Midbrain (tissue), 1 donor: Measurements from ENCODE around the gene HOXA6.

Experiments used
- DNase-seq: peaks from one replicate; lab custom pipeline; 2025; lab: John Stamatoyannopoulos, UW

HOXA6 gene

DNA sequence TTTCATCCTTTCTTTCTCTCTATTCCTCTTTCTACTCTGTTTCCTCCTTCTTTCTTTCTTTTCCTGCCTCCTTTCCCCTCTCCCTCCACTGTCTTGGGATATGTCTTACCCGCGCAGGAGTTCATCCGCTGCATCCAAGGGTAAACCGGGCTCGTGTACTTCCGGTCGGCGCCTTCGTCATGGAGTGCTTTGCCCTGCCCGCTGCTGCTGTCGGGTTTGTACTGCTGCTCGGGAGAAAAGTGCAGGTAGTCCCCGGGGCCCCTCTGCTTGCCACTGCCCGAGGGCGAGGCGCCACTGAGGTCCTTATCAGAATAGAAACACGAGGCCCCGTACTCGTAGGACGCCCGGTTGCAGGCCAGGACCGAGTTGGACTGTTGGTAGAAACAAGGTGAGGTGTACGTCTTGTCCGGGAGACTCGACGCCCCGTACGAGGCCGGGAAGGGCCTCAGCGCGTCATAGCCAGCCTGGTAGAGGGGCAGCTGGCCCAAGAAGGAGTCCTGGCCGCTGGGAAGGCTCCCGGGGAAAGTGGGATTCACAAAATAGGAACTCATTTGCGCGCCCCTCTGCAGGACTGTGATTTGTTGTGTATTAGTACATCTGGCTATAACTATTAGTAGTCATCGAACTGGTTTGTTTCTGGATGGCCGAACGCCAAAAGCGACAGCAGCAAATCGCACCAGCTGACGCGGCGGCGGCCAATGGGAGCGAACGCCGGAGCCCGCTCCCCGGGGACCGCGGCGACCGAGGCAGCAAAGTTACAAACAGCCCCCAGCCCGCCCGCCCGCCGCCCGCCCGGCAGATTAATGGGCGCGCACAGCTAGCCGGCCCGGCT, at the start of gene HOXA6:
Gene HOXA6 (minus strand): TSS at position 576 of the 832 bp plus-strand sequence. CDS start 25 bp downstream, at position 551.
- no peak for DNase-seq

DNA sequence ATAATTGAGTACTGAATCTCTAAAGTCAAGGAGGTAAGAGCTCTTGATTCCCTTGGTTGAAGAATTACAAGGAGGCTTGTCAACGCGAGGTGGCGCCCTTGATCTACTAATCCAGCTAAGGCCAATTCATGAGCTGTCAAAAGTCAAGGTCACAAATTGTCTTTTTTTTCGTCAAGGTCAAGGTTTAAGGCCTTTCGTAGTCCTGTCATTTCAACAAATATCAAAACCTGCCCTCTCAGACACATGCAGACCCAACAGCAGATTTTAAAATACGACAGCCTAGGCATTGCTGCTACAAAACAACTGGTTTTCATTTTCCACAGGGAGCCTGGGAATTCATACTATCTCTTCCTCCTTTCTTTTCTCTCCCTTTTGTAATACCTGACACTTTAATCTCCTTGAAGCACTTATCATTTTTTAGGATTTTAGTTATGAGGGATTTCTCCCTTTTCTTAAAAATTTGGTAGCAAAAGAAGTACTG, 48.8 kb upstream of the HOXA6 start:
- peak; percentile 81 for DNase-seq

DNA sequence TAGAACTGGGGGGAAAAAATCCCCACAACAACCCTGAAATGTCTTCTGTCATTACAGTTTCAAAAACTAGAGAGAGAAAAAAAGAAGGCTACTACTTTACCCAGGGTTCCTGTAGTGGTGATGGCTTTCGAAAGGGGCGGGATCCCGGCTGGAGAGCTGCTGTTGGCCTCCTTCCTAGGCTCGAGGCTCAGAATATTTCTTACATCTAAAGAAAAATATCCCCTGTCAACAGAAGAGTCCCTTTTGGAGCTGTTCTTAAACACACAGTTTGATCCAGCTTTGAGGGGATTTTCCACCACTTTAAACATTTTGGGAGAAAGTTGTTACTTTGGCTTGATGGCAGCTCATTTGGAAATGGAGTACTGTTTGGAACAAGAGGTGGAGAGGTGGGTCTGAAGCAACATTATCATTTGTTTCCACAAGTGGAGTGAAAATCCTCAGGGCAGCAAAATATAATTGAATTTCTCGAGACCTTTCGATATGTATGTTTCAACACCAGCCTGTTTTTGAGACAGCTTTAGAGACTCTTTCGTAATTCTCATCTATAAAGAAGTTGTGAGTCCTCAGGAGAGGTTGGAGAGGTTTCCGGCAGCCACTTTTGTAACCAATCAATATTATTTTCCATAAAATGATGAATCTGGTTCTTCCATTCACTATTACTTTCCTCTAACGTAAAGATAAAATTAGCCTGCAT, 47.3 kb upstream of the HOXA6 start:
- DNase-seq, result no peak

DNA sequence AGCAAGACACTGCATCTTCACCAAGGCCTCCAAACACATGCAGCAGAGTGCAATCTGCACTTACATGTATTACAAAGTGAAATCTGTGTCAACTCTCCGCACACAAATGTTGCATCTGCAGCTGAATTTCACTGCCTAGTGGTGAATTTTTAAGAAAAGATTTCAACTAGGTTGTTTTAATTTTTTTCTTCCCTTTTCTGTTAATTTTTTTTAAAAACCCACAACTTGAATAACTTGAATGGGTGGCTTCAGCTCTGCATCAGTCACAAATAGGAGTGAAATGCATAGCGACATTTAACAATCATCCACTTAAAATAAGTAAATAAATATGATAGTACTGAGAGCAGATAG, 46.4 kb upstream of the HOXA6 start:
- no peak for DNase-seq

DNA sequence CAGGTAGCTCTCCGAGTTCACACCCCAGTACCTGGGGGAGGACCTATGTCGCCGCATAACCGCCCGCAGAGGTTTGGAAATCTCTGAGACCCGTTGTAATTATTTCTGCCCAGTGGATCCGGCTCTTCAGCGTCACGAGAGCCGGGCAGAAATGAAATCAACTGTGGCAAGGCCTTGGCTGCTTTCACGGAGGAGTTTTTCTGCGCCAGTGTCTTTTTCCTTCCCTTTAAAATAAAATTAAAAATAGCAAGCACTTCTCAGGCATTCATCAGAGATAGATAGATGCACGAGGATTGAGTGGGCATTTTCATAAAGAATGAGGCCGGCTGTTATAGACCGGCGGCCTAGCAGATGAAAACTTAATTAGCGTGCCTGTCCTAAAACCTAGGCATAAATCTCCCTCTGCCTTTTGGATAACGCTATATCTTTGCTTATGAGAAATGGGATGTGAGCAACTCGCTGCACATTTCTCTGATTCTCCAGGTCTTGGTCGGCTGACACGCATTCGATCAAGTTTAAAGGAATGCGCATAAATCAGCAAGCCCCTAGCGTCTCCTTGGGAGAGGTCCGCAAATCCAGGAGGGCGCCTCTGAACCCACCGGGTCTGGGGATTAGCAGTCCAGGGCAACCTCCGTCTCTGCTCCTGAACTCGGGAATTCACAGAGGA, 45.9 kb upstream of the HOXA6 start:
- no peak for DNase-seq

DNA sequence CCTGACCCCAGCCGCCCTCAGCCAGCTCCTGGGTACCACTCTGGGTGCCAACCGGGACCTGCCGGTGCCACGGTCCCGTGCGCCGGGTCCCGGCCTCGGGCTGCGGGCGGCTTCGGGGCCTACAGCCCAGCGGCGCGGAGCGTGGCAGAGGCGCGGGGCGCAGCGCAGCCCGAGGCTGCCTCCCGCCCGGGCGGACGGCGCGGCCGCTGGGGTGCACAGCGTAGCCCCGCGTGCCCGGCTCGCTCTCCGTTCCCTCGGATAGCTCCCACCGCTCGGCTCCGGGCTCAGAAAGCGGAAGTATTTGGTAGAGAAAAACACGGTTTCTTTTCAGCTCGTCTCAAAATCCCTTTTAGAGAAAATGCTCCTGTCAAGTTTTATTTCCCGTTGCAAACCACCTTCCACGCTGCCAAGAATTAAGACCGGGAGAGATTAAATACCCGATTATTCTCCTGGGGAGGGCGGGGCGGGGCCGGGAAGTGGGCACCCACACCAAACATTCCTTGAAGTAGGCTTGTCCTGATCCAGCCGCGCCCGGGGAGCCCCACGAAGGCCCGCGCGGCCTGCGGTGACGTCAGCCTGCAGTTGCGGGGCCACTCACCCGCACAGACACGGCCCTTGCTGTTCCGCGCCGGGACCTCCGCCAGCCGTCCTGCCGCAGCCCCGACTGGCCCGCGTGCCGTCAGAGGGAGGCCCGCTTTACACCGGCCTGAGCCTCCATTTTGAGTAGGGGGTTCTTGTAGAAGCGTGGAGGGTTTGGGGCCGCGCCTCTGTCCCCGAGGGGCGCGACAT, 45.2 kb upstream of the HOXA6 start:
- DNase-seq, result no peak

DNA sequence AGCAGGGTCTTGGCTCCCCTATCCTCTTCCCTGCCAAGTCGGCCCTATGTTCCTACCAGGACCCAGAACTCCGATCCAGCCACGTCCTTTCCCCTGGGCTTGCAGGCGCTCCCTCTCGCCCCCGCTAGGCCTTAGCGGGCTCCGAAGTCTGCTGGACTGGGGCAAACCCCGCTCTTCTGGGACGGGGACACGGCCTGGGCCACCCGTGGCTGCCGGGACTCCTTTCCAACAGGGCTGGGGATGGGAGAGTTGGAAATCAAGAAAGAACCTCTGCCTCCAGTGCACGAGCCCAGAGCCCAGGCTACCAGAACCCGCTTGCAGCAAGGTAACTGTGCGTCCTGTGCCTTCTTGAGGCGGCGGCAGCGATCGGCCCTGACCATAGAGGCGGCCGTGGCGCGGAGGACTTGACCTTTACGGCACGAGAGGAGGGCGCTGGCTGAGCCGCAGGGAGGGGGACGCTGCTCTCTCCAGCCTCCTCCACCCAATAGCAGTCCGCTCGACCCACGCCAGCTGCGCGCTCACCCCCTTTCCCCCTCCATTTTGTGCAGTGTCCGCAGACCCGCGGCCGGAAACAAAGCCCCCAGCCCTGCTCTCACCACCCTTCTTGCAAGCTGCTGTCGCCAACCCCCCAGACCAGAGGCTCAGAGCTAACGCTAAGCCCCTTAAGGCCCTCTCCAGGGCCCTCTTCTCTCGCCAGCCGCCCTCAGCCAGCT, 44.4 kb upstream of the HOXA6 start:
- DNase-seq, result no peak

DNA sequence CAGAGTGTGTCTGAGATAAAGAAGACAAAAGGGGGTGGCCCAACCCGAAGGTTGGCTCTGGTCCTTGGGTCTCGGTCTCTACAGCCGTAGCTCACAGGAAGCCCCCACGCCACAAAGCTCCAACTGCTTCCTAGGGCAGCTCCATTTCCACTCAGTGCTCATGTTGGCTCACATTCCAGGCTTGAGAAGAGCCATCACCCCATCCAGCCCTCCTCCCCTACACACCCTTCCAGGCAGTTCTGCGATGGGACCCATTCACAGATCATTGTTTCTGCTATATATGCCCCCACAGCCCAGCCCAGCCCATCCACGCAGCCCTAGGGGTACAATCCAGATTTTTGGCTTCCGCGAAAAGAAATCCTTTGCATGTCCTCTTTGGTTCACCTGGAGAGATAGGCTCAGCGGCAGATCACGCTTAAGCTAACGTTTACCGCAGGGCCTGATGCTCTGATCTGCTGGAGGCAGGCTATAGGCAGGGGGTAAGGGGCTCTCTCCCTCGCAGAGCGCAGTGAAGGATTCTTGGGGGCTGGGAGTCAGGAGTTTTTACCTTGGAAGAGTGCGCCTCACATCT, 43.7 kb upstream of the HOXA6 start:
- no peak for DNase-seq

DNA sequence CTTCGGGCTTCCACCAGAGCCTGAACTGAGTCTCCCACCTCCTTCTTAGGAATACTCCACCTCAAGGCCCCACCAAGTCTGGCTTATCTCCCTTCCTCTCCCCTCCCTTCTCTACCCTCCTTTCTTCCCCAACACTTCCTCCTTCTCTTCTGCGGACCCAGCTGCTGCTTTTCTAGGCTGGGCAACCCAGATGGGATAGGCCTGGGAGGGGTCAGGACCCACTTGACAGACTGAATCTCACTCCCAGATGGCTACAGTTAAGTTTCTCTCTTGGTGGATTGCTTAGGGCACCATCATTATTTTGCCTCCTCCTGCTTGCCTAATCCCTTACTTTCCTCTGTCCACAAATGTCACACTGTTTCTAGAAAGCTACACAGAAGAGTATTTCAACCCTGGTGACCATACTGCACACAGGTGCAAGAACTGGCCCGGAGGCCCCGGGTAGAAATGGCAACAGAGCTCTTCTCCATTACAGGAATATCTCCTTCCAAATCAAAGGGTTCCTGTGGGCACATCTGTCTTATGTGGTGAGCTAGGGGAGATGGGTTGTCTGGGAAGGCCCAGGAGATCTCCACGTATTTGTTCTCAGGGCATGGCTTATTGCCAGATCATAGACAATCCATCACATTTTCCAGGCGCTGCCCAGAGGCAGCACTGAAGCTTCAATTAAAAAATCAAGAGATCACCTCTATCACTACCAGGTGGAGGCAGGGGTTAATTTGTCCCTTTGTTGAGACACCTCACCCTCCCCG, 42.6 kb upstream of the HOXA6 start:
- no peak for DNase-seq

DNA sequence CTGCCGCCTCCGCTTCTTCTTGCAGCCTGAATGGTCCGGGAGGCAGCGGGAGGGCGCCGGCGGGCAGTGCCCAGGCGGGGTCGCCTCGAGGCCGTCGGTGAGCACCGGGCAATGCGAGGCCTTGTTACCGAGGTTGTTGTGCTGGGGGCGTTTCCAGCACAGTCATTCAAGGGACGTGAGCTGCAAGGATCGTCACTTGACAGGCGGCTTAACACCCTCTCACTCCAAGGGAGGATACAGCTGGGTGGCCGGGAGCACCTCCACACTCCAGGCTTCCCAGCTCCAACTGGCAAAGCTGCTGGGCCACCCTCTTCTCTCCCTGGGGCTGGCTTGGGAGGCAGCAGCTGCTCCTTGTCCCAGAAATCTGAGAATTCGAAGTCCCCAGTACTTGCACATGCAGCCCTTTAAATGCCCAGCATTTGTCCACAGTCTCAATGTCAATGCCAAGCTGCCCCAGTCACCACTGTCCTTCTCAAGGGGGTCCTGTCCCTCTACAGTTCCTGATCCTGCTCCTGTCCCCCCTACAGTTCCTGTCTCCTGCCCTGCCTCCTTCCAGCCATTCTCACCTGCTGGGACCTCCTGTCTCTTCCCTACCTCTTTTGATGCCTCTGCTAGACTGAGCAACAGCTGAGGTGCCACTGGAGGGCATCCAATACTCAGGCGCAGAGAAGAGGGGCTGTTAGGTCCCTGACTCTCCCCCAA, 41.9 kb upstream of the HOXA6 start:
- DNase-seq, result no peak

DNA sequence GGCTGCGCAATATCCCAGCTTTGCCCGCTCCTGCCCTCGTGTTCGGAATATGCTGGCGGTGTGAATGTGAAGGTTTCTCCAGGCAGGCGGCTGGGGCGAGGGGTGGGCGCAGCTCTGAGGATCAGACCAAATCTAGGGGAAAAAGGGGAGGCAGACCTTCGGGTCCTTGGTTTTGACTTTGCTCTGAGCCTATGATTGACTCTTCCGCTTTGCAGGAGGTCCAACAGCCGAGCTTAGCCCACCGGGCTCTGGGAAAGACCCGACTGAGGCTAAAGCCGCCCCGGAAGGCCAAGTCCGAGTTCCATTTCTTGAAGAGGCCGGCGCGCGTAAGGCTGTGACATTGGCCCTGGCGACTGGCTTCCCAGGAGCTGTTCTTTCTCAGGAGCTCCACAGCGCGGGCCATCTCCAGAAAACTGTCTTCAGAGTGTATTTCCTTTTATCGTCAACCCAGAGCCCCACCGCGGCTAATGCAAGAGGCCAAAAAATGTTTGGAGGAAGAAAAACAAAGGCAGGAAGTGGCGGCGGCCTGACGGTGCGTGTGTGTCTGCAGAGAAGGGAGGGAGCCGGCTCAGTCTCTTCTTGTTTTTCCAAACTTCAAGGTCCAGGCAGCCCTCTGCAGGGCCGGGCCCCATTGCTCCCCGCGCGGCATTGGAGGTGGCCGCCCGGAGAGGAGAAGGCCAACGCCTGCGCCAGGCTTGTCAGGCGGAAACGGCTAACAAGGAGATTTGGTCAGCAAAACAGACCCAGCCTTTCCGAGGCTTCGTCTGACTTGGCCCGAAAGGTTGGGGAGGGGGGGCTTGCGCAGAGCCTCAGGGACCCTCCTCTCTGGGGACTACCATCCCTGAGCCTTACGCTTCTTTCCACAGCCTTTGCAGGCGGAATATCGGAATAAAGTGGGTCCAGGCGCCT, 41.1 kb upstream of the HOXA6 start:
- DNase-seq, result no peak

DNA sequence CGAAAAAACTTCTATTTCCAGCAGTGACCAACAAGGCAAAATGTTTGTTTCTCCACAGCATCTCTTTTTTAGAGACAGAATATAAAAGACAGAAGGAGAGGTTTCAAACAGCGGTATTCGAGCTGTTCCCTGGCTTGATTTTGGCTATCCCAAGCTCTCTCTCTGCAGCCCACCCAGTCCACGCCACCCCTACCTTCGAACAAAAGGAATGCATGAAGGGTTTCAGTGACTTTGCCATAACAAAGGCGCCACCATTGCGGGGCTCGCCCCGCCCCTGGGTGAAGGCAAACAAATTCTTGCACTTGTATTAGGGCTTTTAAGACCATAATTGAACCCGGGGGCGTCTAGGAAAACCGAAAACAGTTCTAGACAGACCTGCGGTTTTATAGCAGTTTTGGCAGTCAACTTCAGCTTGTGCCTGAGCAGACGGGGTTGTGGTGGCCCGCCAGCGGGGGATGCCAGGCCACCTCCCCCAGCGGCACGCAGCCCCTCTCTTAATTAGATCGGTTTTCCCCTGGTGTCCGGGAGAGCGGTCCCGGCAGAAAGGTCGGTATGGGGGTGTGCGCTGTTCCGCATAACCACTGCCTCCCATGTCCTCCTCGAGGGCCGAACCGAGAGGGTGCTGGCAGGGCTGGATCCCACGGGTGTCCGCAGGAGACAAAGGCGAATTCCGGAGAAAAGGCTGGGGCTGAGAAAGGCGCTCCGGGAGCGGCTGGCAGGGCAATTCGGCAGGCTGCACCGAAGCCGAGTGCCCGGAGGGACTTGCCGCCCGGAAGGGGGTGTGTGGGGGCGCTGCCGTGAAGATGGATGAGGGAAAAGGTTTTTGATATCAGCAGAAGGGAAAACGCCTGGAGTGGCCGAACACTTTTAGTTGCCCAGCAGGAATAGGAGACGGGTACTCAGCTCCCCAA, 40.2 kb upstream of the HOXA6 start:
- no peak for DNase-seq

DNA sequence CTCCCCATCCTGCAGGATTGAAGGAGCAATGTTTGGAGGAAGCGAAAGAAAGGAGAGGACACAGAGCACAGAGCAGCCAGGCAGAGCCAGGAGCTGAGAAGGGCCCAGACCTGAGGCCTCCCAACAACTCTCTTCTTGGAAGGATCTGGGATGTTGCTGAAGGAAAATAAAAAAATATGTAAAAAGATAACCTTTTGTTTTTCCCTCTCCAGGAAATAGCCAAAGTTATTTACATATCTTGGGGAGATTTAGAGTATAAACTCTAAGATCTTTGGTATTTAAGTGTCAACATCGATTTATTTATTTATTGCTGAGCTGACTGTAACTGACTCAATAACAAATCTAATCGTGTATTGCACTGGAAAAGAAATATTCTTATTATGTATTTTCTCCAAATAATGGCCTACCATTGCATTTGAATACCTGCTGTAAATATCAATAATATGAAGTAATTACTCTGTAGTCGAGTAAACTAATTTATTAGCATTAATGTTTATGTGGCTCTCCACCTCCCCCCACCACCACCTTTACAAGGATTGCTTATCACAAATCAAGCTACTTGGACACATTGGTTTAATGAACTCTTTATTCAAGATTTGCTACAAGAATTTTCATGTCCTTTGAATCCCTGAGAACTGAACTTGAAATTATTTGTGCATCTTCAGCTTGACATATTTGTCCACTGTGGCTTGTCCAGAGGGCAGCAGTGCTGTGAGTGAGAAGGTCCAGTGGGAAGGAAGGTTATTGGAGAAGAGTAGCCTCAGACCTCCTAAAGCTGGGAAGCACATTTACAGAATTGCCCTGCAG, 39.3 kb upstream of the HOXA6 start:
- DNase-seq, result no peak

DNA sequence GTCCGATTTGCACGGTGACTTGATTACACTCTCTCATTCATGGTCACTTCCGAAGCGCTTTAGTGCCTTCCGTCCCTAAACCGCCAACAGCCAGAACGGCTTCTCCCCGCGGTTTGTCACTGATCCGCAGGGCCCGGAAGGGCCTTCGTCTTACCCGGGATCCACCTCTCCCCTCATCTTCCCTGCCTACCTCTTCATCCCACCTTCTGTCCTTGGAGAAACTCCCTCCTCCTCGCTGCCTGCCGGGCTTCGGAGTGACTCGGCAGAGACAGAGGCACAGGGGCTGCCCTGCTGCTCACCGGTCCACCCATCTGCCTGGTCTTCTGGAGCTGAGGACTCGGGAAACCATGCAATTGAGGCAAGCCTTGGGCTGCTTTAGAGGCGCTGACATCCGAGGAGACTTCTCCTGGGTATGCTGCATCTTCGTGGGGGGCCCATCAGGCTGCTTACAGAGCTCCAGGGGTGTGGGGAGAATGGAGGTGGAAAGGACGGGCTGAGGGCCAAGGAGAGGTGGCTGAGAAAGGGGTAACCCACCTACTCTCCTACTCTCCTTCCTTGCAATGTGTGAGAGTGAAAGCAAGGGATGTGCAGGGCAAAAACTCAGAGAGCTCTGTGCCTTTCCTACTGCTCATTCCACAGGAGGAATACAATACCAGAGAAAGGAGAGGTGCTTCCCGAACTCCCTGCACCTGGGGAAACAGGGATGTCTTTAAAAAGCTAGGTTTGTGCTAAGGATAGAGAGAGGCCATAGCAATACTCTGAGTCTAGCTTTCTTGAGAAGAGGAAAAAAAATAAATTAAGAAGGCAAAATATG, 38.5 kb upstream of the HOXA6 start:
- DNase-seq, result no peak

DNA sequence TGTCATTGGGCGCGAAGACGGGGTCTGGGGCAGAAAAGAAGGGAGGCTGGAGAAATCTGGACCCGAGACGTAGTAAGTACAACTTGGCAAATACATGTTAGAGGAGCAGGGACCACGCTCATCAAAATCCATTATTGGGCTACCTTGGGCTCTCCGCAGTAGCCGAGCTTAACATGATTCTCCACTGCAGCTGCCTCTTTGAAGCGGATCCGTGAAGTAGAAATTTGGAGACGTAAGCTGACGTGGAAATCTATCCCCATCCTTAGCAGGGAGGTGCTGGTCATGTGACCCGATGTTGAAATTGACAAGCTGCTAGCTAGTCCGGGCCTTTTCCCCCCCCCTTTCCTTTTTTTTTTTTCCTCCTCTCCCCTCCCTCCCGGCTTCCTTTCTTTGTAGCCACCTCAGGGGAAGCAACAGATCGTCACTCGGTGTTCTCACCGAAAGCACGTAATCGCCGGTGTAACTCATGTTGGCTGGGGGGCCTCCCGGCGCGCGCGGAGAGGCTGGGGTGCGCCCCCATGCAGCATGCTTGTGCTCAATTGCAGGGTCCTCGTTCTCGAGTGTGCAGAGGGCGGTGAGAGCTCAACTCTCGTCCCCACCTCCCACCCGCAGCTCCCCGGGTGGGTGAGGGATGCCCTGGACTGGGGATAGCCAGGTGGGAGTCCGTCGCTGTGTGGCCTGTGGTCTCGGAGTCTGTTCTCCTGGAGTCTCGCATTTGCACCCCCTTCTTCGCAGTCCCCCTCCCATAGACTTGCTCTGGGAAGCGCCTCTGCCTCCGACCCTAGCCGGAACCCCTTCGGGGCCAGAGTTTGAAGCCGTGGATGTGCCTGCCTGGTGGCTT, 37.7 kb upstream of the HOXA6 start, which contains the start of gene HOXA11:
Gene HOXA11 (minus strand): TSS at position 220 of the 841 bp plus-strand sequence. CDS start 88 bp downstream, at position 132.
- DNase-seq, result no peak
